Activated CD8-positive, alpha-beta memory T cell treated with anti-CD3 and anti-CD28 coated beads for 4 hours (primary cell): ENCODE data around the gene RABGAP1.

Experiments
- DNase-seq, 2 donors: peaks; one replicate each; pipeline ENCODE4 v3.0.0-alpha.2; 2020; ENCODE audit warnings: low read depth in 2 of 2

Gene RABGAP1

GRCh38 chr9:123008909-123009308, 68.1 kb downstream of the RABGAP1 start:
- DNase-seq, result no peak

GRCh38 chr9:123011380-123011779, 70.6 kb downstream of the RABGAP1 start:
- DNase-seq, result no peak

DNA sequence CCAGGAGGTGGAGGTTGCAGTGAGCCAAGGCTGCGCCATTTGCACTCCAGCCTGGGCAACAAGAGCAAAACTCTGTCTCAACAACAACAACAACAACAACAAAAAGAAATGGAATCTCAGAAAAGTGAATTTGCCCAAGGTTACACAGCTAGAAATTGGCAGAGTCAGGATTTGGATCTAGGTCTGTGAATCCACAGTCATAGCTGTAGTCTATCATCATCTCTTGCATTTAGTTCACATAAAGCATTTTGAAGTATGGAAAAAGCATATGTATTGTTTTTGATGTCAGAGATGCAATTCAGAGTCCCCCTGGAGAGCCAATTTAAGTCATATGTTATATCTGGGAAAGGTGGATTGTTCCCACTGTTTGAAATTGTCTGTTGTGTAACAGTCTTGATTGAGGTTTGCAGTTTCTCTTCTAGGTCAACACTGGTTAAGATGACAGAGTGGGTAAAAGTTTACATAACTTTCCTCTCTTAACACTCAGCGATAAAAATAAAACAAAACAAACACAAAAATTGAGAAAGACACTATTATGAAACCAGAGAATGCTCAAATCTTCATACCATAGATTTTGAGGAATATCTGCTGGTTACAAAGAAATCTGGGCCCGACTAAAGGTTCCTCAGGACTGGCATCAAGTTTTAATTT, 71.2 kb downstream of the RABGAP1 start:
- DNase-seq, result no peak

GRCh38 chr9:123016631-123017030, 75.8 kb downstream of the RABGAP1 start:
- no peak for DNase-seq

GRCh38 chr9:123020796-123021195, 80.0 kb downstream of the RABGAP1 start:
- DNase-seq, result no peak

GRCh38 chr9:123026425-123026824, 85.6 kb downstream of the RABGAP1 start:
- DNase-seq, result no peak

GRCh38 chr9:123027517-123027916, 86.7 kb downstream of the RABGAP1 start:
- DNase-seq, result no peak

DNA sequence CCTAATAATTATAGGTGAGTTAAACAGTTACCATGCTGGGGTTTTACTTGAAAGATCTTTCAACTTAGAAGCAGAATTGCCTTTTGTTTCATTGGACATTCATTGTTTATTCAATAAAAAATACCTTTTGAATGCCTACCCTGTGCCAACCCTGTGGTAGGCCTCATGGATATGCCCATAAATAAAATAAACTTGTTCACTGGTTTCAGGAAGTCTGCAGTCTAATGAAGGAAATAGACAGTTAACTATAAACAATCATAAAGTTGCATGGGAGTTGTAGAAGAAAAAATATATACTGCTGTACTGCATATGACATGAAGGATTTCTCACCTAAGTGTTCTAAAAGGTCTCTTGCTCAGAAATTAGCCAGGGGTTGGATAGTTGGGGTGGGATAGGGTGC, 87.3 kb downstream of the RABGAP1 start:
- no peak for DNase-seq

GRCh38 chr9:123028973-123029372, 88.2 kb downstream of the RABGAP1 start:
- DNase-seq, result no peak

DNA sequence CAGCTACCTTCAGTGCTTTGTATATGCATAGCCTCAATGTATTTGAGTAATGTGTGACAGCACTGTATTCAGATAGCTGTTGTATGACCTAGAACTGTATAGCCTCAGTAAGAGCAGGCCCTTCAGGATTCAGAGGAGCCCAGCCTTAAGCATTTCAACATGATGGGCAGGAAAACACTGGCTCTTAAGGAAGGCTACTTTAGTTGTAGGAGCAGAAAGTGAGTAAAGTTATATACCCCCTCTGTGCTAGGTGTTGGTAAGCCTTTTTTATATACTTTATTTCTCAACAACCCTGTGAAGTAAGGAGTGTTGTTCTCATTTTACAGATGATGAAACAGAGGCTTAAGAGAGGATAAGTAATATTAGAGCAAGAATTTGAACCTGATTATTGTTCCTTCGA, 91.1 kb downstream of the RABGAP1 start:
- DNase-seq, result no peak

DNA sequence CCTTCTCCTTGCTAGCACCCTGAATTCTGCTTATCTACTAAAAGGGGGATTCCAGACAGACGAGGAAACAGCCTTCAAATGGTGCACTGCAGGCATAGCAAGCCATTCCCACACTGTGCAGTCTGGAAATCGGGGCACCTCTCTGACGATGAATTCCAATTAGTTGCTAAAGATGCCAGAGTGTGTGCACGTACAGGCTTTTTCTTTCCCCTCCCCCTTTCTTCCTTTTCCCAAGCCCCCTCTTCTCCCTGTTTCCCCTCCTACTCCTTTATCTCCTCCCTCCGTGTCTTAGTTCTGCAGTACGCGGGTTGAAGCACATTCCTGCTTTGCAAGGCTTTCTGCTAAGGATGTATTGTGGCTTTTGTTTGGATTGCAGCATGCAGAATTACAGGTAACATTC, 92.5 kb downstream of the RABGAP1 start, which contains the start of gene GPR21:
GPR21 (plus strand) TSS at position 316 of the 400 bp plus-strand sequence. CDS start 900 bp downstream, outside the sequence.
- DNase-seq, result no peak

GRCh38 chr9:123033864-123034601, 93.2 kb downstream of the RABGAP1 start:
- no peak for DNase-seq

DNA sequence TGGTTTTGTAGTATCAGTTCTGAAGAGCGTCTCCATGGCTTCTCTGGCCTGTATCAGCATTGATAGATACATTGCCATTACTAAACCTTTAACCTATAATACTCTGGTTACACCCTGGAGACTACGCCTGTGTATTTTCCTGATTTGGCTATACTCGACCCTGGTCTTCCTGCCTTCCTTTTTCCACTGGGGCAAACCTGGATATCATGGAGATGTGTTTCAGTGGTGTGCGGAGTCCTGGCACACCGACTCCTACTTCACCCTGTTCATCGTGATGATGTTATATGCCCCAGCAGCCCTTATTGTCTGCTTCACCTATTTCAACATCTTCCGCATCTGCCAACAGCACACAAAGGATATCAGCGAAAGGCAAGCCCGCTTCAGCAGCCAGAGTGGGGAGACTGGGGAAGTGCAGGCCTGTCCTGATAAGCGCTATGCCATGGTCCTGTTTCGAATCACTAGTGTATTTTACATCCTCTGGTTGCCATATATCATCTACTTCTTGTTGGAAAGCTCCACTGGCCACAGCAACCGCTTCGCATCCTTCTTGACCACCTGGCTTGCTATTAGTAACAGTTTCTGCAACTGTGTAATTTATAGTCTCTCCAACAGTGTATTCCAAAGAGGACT, 94.2 kb downstream of the RABGAP1 start:
- no peak for DNase-seq

DNA sequence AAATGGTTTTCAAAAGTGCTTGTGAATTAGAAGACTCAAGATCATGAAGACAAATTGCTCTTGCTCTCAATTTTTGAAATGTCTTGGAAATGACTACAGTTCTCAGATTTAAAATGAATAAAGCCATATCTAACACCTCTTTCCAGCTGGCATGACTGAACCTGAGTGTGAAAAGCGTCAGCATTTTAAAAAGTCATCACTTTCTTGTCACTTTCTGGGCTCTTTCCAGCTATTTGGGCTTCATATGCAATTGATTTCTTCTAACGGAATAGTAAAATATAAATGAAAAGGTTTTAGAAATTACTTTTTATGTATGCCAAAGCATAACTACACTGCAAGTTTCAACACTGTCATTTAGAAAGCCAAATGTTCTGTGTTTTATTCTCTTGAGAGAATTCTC, 95.0 kb downstream of the RABGAP1 start:
- DNase-seq, result no peak

GRCh38 chr9:123036893-123037545, 96.2 kb downstream of the RABGAP1 start:
- DNase-seq, result no peak

DNA sequence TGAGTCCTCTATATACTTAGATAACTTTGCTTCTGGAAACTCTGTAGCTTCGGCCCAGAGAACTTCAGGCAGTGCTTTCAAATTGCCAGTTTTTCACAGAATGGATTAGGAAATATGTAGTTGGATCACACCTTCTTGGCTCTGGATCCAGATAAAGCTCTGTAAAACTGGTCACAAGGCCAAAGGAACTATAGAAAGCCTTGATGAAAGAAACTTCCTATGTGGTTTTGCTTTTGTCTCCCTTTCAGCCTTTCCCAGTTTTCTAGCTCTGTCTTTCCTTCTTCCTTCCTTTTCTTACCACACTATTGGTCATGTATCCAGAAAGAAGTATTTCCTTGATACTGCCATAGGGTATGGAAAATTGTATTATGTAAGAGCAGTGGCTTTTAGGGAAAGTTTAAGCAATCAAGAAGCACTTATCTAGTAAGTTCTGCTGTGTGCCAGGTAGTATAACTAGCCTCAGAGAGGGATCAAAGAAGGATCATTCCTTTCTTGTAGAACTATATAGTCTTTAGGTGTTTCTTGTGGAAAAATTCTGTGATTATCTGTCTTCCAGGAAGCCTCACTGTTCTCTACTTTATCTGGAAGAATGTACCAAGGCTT, 98.9 kb downstream of the RABGAP1 start:
- no peak for DNase-seq

GRCh38 chr9:123040801-123041200, 100.0 kb downstream of the RABGAP1 start:
- DNase-seq, result no peak

DNA sequence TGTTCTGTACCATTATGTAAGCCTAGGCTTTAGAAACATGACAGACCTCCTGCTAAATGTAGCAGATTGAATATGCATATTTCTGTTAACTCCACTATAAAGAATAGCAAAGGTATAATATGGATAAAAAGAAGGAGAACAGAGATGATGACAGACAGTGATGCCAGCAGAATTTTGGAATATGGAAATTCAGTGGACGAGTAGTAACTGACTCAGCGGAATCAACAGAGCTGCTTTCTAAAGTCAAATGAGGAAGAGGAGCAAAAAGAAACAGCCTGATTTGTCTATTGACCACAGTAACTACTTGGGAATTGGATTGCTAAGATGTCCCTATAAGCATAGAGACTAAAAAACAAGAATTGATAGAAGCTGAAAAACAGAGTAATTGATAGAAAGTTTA, 100.7 kb downstream of the RABGAP1 start:
- DNase-seq, result no peak

DNA sequence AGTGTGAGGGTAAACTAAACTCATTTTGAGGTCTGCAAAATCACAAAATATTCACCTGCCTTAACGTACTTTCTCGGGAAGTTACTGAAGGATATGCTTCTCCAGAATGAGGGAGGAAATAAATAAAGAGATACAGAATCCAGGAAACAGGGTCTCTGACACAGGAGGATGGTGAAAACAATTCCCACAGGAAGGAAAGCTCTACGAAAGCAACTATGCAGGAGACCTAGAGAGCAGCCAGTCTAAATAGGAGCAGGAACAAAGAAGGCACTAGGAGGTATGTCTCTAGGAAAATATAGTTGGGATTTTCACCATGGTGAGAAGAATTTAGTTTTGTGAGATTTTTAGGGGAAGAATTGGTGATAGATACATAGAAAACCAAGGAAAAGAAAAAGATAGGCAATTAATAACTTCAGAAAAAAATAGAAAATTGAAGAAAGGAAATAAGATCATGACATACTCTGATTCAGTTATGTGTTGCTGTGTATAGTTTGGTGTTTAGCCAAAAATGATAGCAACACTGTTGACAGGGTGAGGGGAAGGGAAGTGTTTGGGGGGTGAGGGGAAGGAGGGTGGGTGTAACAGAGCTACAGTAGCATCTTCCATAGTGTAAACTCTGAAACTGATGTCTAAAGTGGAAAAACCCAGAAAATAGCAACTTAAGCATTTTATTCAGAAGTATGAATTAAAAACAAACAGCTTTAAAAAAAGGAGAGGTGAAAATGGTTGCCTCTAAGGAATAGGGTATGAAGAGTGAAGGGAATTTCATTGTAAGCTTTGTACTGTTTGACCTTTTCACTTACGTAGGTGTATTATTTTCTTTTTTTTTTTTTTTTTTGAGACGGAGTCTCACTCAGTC, 102.5 kb downstream of the RABGAP1 start:
- no peak for DNase-seq

DNA sequence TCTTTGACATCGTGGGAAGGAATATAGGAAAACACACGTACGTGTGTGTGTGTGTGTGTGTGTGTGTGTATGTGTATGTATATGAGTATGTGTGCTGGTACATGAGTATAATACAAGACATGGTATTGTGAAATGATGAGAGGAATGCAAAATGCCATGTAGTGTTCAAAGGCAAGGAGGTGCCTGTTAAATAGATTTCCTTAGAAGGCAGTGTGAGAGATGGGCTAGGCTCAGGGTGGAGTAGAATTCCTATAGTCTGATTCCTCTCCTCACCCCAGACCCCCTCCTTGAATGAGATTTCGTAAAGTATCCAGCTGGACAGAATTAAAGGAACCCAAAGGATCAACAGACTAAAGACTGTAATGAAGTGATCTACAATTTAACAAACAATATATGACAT, 103.8 kb downstream of the RABGAP1 start:
- DNase-seq, result no peak
